Mammary epithelial cell (primary cell): ENCODE results near the gene PCMT1.

Experiments used
- CTCF ChIP-seq, 2 donors: IDR thresholded peaks in 1 of 2; conservative IDR thresholded peaks in 1 of 2; 2 replicates each; pipeline ENCODE4 v1.5.1; 2011 to 2012; ENCODE audit warnings: inconsistent platforms in 2 of 2, low read length in 2 of 2, mild to moderate bottlenecking in 2 of 2, control low read depth in 1 of 2, low read depth in 1 of 2; ENCODE audit not compliant: insufficient read depth in 1 of 2; ENCODE audit errors: extremely low read depth in 1 of 2
- EZH2 ChIP-seq: IDR thresholded peaks from 2 replicates; pipeline ENCODE4 v1.6.1; 2012; ENCODE audit warnings: low read length, inconsistent platforms, borderline replicate concordance

- no peak for TF ChIP-seq CTCF (conservative IDR thresholded peaks at IDR 0.05 in 1 of 2, IDR thresholded peaks at IDR 0.05 in 1 of 2; ENCODE audit: extremely low read depth in 1 of 2, insufficient read depth in 1 of 2, low read depth in 1 of 2, low read length in 2 of 2)
- no peak for TF ChIP-seq EZH2
Measured at GRCh38 chr6:149852180-149852579, 102.6 kb downstream of the PCMT1 start.
